K562 (cell line): ENCODE data around the gene PACS1. TPM values are rescaled to one million over a fixed set of nuclear protein-coding genes. Genes with fewer than 3 reads are reported as not detected.

Experiments used
- CREBBP ChIP-seq: IDR thresholded peaks from one replicate; pipeline ENCODE4 v1.6.1; 2012; ENCODE audit warnings: low read depth, mild to moderate bottlenecking, control low read depth, inconsistent platforms, low read length
- CSDE1 ChIP-seq, 2 experiments: fragments of 450-650 bp; IDR thresholded peaks; 2 replicates each; pipeline ENCODE4 v1.6.1; 2016; ENCODE audit warnings: mild to moderate bottlenecking in 1 of 2
- DEAF1 ChIP-seq: fragments of 450-650 bp; formaldehyde crosslinking; IDR thresholded peaks from 2 replicates; pipeline ENCODE4 v1.4.0; 2020; ENCODE audit warnings: mild to moderate bottlenecking, moderate library complexity
- FOXO4 ChIP-seq: fragments of 450-650 bp; formaldehyde crosslinking; IDR thresholded peaks from 2 replicates; pipeline ENCODE4 v1.4.0; 2020; ENCODE audit warnings: mild to moderate bottlenecking, moderate library complexity
- HDGF ChIP-seq: fragments of 450-650 bp; IDR thresholded peaks from 2 replicates; pipeline ENCODE4 v1.6.1; 2016
- ILF3 ChIP-seq: fragments of 450-650 bp; IDR thresholded peaks from 2 replicates; pipeline ENCODE4 v1.6.1; 2018; ENCODE audit warnings: antibody characterized with exemption, mild to moderate bottlenecking, moderate library complexity, borderline replicate concordance
- JUND ChIP-seq, 2 experiments: IDR thresholded peaks; 2 replicates in 1 of 2; 3 replicates in 1 of 2; pipeline ENCODE4 v1.6.1; 2011; ENCODE audit warnings: borderline replicate concordance in 2 of 2, low read depth in 2 of 2, low read length in 2 of 2, improper control_type of control experiment in 1 of 2, missing biosample characterization in 1 of 2, missing genetic modification characterization in 1 of 2, missing genetic modification reagents in 1 of 2
- MIER1 ChIP-seq: fragments of 450-650 bp; IDR thresholded peaks from 2 replicates; pipeline ENCODE4 v1.6.1; 2016; ENCODE audit warnings: antibody characterized with exemption, mild to moderate bottlenecking, low read depth
- MXI1 ChIP-seq: IDR thresholded peaks from 2 replicates; pipeline ENCODE4 v1.6.1; 2011; ENCODE audit warnings: low read depth, mild to moderate bottlenecking, improper control_type of control experiment, low read length
- NRF1 ChIP-seq, 2 experiments: fragments of 450-650 bp; IDR thresholded peaks in 1 of 2; conservative IDR thresholded peaks in 1 of 2; 2 replicates each; pipeline ENCODE4 v1.6.1; 2014; ENCODE audit warnings: mild to moderate bottlenecking in 2 of 2
- PML ChIP-seq: IDR thresholded peaks from 2 replicates; pipeline ENCODE4 v1.6.1; 2012; ENCODE audit warnings: low read length, inconsistent platforms
- RAD21 ChIP-seq, 2 experiments: fragments of 250-450 bp in 1 of 2; fragments of 450-650 bp in 1 of 2; sonication (Bioruptor Pico) in 1 of 2; formaldehyde crosslinking in 1 of 2; IDR thresholded peaks in 1 of 2; conservative IDR thresholded peaks in 1 of 2; 2 replicates each; pipeline versions ENCODE4 v1.4.0 to v1.8.0; 2020 to 2022; ENCODE audit warnings: mild to moderate bottlenecking in 2 of 2, moderate library complexity in 1 of 2
- RBM25 ChIP-seq: fragments of 200-400 bp; formaldehyde crosslinking; IDR thresholded peaks from 2 replicates; pipeline ENCODE4 v1.6.1; 2018; ENCODE audit warnings: low read length, low read depth, moderate library complexity; ENCODE audit not compliant: severe bottlenecking
- SIX5 ChIP-seq, 2 experiments: IDR thresholded peaks; 2 replicates each; pipeline ENCODE4 v1.6.1; 2011; ENCODE audit warnings: low read length in 2 of 2, borderline replicate concordance in 1 of 2, low read depth in 1 of 2, mild to moderate bottlenecking in 1 of 2, moderate library complexity in 1 of 2; ENCODE audit not compliant: insufficient read depth in 1 of 2
- SMC3 ChIP-seq: conservative IDR thresholded peaks from 2 replicates; pipeline ENCODE4 v1.6.1; 2011; ENCODE audit warnings: low read depth, low read length, improper control_type of control experiment; ENCODE audit not compliant: insufficient read depth
- TCF3 ChIP-seq: sonication (generic); formaldehyde crosslinking; IDR thresholded peaks from 2 replicates; pipeline ENCODE4 v1.4.0; 2020; ENCODE audit warnings: mild to moderate bottlenecking, missing genetic modification reagents
- TFAP4 ChIP-seq: sonication (generic); formaldehyde crosslinking; IDR thresholded peaks from 2 replicates; pipeline ENCODE4 v1.8.0; 2022; ENCODE audit warnings: missing genetic modification reagents, mild to moderate bottlenecking, moderate library complexity, borderline replicate concordance
- ZBTB7A ChIP-seq: IDR thresholded peaks from 2 replicates; pipeline ENCODE4 v1.6.1; 2011; ENCODE audit warnings: low read depth, mild to moderate bottlenecking, low read length, moderate library complexity, borderline replicate concordance; ENCODE audit not compliant: control insufficient read depth
- ZBTB9 ChIP-seq: fragments of 450-650 bp; formaldehyde crosslinking; IDR thresholded peaks from 2 replicates; pipeline ENCODE4 v1.4.0; 2020; ENCODE audit warnings: mild to moderate bottlenecking, moderate library complexity
- polyA plus RNA-seq, 8 experiments: library from polyadenylated mRNA; depleted of rRNA in 4 of 8; stranded (reverse) in 5 of 8; unstranded in 3 of 8; fragments of >200 nt; fragmentation: Nextera tagmentation in 2 of 8; fragmentation: Illumina TruSeq in 1 of 8; extraction: Ambion mirVana in 2 of 8; extraction: Trizol in 1 of 8; gene quantifications; 2 replicates each; pipeline versions ENCODE4 v1.2.1 to v1.2.3, GENCODE V29; 2011 to 2014; ENCODE audit warnings: inconsistent platforms in 1 of 8, missing spikeins in 1 of 8
- total RNA-seq, 7 experiments: library from RNA; depleted of rRNA in 6 of 7; stranded (reverse); fragments of >200 nt in 6 of 7; fragmentation: Illumina TruSeq in 2 of 7; extraction: Trizol in 2 of 7; gene quantifications; 2 replicates each; pipeline versions ENCODE4 v1.2.1 to v1.2.3, GENCODE V29; 2011 to 2021; ENCODE audit warnings: low replicate concordance in 1 of 7

PACS1 gene
- total and polyA plus RNA-seq, 9 of the 15 experiments (the other 6 are each of a cell fraction or from before 2014, with no cell fraction given), result 0.34 to 28.1 (median 8.5) TPM

DNA sequence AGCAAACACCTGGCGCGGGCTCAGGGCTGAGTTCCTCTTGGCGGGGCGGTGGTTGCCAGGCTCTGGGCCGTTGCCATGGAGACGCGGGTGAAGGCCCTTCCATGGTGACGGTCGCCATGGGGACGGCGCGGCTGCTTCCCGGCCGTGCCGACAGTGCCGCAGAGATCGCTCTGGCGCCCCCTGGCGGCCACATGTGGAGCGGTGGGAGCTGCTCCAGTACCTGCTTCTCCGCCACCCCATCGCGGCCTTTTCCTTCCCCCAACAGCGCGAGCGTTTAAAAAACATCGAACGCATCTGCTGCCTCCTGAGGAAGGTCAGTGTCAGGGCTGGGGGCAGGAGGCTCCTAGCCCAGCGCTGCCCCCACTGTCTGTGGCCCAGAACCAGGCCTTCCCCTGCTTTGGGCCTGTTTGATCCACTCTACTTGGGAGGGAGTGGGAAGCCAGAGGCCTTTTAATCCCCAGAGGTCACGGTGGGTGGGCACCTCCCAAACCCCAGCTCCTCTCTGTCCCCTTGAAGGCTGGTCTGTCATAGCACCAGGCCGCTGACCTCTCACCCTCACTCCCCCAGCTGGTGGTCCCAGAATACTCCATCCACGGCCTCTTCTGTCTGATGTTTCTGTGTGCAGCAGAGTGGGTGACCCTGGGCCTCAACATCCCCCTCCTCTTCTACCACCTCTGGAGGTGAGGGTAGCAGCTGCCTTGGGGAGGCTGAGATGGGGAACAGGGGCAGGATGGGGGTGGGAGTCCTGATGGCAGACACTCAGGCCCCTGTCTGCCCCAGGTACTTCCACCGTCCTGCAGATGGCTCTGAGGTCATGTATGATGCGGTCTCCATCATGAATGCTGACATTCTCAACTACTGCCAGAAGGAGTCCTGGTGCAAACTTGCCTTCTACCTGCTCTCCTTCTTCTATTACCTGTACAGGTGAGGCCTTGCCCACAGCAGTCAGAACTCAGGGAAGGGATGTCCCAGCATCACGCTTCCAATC, 212.7 kb downstream of the PACS1 start (continued):
- TF ChIP-seq RAD21 (CRISPR knock-in tag; conservative IDR thresholded peaks at IDR 0.05 in 1 of 2, IDR thresholded peaks at IDR 0.05 in 1 of 2), result peak; percentile 62 to 68
- TF ChIP-seq MXI1, result peak; percentile 100
- TF ChIP-seq TCF3, result no peak
- TF ChIP-seq JUND (IDR thresholded peaks at IDR 0.05; ENCODE audit: borderline replicate concordance, low read depth, low read length), result peak; percentile 55
- TF ChIP-seq JUND (tag; IDR thresholded peaks at IDR 0.05; ENCODE audit: borderline replicate concordance, low read depth, low read length), result no peak; the same call in 2 of the 3 replicates
- peak; percentile 68 for TF ChIP-seq RBM25
- TF ChIP-seq PML, result 0 out of 2 replicates have a peak, but pooled peaks have one; percentile 13
- no peak for TF ChIP-seq HDGF
- no peak for TF ChIP-seq FOXO4
- peak in 1 of 2 experiments; percentile 100; a peak in 2 of 4 replicates for TF ChIP-seq CSDE1 (IDR thresholded peaks at IDR 0.05)
- TF ChIP-seq MIER1, result 0 out of 2 replicates have a peak, but pooled peaks have one; percentile 27
- TF ChIP-seq CREBBP, result peak; percentile 92
- TF ChIP-seq SMC3, result peak; percentile 85
- TF ChIP-seq ZBTB7A, result peak; percentile 64; the same call in 1 of the 2 replicates
- TF ChIP-seq TFAP4, result peak; percentile 91
- peak; percentile 6 to 16; a peak in 2 of 4 replicates for TF ChIP-seq SIX5 (IDR thresholded peaks at IDR 0.05; ENCODE audit: borderline replicate concordance in 1 of 2, insufficient read depth in 1 of 2, low read depth in 1 of 2, low read length in 2 of 2)
- 0 out of 2 replicates have a peak, but pooled peaks have one; percentile 60 for TF ChIP-seq ILF3
- TF ChIP-seq NRF1 (conservative IDR thresholded peaks at IDR 0.05 in 1 of 2, IDR thresholded peaks at IDR 0.05 in 1 of 2), result peak; percentile 9 to 35; a peak in 3 of 4 replicates
- TF ChIP-seq ZBTB9 (CRISPR knock-in tag), result 0 out of 2 replicates have a peak, but pooled peaks have one; percentile 54
- peak; percentile 71 for TF ChIP-seq DEAF1 (CRISPR knock-in tag)
